A549 (cell line): ENCODE measurements around the gene NSUN6.
"Not testable (repeated sequence)": the region's sequence is repeated elsewhere in the genome, so short reads cannot be mapped to it uniquely, and the experiment has no call there.

Experiments used
- CEBPB ChIP-seq, 2 experiments: fragments of >200 bp in 1 of 2; sonication (Bioruptor Twin) in 1 of 2; formaldehyde crosslinking in 1 of 2; IDR thresholded peaks; 2 replicates each; pipeline ENCODE4 v1.6.1; 2012 to 2016
- FOXS1 ChIP-seq: fragments of 250-450 bp; sonication (Bioruptor Pico); IDR thresholded peaks from 2 replicates; pipeline ENCODE4 v1.5.0; 2020; ENCODE audit warnings: mild to moderate bottlenecking, moderate library complexity
- KDM1A ChIP-seq: fragments of 200-600 bp; sonication (generic); IDR thresholded peaks from 2 replicates; pipeline ENCODE4 v1.6.1; 2016; ENCODE audit warnings: low read depth, mild to moderate bottlenecking
- NPAS2 ChIP-seq: fragments of 250-450 bp; sonication (Bioruptor Pico); IDR thresholded peaks from 2 replicates; pipeline ENCODE4 v1.8.0; 2022; ENCODE audit warnings: mild to moderate bottlenecking, moderate library complexity, borderline replicate concordance
- NR3C1 ChIP-seq: fragments of >200 bp; sonication (Bioruptor Twin); formaldehyde crosslinking; IDR thresholded peaks from 3 replicates; pipeline ENCODE4 v1.6.1; 2017
- POLR2A ChIP-seq: IDR thresholded peaks from 2 replicates; pipeline ENCODE4 v1.6.1; 2012; ENCODE audit warnings: mild to moderate bottlenecking, low read length
- RAD21 ChIP-seq, 2 experiments: fragments of >200 bp in 1 of 2; sonication (Bioruptor Twin) in 1 of 2; formaldehyde crosslinking in 1 of 2; IDR thresholded peaks in 1 of 2; conservative IDR thresholded peaks in 1 of 2; 2 replicates in 1 of 2; 3 replicates in 1 of 2; pipeline ENCODE4 v1.6.1; 2012 to 2018; ENCODE audit warnings: inconsistent platforms in 1 of 2
- SMC3 ChIP-seq: fragments of >200 bp; sonication (Bioruptor Twin); formaldehyde crosslinking; IDR thresholded peaks from 3 replicates; pipeline ENCODE4 v1.6.1; 2018; ENCODE audit warnings: inconsistent platforms
- TF ChIP-seq, protein P1 (sequence below): fragments of >200 bp; sonication (Bioruptor Twin); formaldehyde crosslinking; IDR thresholded peaks from 3 replicates; pipeline ENCODE4 v1.5.1; 2016
- TF ChIP-seq, protein P2 (sequence below): IDR thresholded peaks from 2 replicates; pipeline ENCODE4 v1.6.1; 2012
- TF ChIP-seq, protein P3 (sequence below): fragments of >200 bp; sonication (Bioruptor Twin); formaldehyde crosslinking; IDR thresholded peaks from 2 replicates; pipeline ENCODE4 v1.6.1; 2016
- TF ChIP-seq, protein P4 (sequence below): IDR thresholded peaks from 2 replicates; pipeline ENCODE4 v1.6.1; 2012; ENCODE audit warnings: low read depth, borderline replicate concordance
- TF ChIP-seq, protein P5 (sequence below): fragments of 200-600 bp; sonication (generic); IDR thresholded peaks from 2 replicates; pipeline ENCODE4 v1.6.1; 2016; ENCODE audit warnings: antibody characterized with exemption, mild to moderate bottlenecking, moderate library complexity

DNA sequence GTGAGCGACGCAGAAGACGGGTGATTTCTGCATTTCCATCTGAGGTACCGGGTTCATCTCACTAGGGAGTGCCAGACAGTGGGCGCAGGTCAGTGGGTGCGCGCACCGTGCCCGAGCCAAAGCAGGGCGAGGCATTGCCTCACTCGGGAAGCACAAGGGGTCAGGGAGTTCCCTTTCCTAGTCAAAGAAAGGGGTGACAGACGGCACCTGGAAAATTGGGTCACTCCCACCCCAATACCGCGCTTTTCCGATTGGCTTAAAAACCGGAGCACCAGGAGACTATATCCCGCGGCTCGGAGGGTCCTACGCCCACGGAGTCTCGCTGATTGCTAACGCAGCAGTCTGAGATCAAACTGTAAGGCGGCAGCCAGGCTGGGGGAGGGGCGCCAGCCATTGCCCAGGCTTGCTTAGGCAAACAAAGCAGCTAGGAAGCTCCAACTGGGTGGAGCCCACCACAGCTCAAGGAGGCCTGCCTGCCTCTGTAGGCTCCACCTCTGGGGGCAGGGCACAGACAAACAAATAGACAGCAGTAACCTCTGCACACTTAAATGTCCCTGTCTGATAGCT lies 23.9 kb downstream of the NSUN6 start:
- TF ChIP-seq, protein P1, sequence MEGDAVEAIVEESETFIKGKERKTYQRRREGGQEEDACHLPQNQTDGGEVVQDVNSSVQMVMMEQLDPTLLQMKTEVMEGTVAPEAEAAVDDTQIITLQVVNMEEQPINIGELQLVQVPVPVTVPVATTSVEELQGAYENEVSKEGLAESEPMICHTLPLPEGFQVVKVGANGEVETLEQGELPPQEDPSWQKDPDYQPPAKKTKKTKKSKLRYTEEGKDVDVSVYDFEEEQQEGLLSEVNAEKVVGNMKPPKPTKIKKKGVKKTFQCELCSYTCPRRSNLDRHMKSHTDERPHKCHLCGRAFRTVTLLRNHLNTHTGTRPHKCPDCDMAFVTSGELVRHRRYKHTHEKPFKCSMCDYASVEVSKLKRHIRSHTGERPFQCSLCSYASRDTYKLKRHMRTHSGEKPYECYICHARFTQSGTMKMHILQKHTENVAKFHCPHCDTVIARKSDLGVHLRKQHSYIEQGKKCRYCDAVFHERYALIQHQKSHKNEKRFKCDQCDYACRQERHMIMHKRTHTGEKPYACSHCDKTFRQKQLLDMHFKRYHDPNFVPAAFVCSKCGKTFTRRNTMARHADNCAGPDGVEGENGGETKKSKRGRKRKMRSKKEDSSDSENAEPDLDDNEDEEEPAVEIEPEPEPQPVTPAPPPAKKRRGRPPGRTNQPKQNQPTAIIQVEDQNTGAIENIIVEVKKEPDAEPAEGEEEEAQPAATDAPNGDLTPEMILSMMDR, result not testable (repeated sequence)
- TF ChIP-seq NR3C1; CEBPB (IDR thresholded peaks at IDR 0.05); NPAS2; RAD21 (conservative IDR thresholded peaks at IDR 0.05 in 1 of 2, IDR thresholded peaks at IDR 0.05 in 1 of 2); POLR2A; KDM1A; SMC3; FOXS1 (CRISPR knock-in tag): not testable (repeated sequence)
- TF ChIP-seq, protein P2, sequence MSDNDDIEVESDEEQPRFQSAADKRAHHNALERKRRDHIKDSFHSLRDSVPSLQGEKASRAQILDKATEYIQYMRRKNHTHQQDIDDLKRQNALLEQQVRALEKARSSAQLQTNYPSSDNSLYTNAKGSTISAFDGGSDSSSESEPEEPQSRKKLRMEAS, result not testable (repeated sequence)
- TF ChIP-seq, protein P3, sequence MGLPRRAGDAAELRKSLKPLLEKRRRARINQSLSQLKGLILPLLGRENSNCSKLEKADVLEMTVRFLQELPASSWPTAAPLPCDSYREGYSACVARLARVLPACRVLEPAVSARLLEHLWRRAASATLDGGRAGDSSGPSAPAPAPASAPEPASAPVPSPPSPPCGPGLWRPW, result not testable (repeated sequence)
- TF ChIP-seq, protein P4, sequence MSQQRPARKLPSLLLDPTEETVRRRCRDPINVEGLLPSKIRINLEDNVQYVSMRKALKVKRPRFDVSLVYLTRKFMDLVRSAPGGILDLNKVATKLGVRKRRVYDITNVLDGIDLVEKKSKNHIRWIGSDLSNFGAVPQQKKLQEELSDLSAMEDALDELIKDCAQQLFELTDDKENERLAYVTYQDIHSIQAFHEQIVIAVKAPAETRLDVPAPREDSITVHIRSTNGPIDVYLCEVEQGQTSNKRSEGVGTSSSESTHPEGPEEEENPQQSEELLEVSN, result not testable (repeated sequence)
- TF ChIP-seq, protein P5, sequence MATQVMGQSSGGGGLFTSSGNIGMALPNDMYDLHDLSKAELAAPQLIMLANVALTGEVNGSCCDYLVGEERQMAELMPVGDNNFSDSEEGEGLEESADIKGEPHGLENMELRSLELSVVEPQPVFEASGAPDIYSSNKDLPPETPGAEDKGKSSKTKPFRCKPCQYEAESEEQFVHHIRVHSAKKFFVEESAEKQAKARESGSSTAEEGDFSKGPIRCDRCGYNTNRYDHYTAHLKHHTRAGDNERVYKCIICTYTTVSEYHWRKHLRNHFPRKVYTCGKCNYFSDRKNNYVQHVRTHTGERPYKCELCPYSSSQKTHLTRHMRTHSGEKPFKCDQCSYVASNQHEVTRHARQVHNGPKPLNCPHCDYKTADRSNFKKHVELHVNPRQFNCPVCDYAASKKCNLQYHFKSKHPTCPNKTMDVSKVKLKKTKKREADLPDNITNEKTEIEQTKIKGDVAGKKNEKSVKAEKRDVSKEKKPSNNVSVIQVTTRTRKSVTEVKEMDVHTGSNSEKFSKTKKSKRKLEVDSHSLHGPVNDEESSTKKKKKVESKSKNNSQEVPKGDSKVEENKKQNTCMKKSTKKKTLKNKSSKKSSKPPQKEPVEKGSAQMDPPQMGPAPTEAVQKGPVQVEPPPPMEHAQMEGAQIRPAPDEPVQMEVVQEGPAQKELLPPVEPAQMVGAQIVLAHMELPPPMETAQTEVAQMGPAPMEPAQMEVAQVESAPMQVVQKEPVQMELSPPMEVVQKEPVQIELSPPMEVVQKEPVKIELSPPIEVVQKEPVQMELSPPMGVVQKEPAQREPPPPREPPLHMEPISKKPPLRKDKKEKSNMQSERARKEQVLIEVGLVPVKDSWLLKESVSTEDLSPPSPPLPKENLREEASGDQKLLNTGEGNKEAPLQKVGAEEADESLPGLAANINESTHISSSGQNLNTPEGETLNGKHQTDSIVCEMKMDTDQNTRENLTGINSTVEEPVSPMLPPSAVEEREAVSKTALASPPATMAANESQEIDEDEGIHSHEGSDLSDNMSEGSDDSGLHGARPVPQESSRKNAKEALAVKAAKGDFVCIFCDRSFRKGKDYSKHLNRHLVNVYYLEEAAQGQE, result not testable (repeated sequence)
